Measurements from ENCODE around the gene HHAT.

DNA sequence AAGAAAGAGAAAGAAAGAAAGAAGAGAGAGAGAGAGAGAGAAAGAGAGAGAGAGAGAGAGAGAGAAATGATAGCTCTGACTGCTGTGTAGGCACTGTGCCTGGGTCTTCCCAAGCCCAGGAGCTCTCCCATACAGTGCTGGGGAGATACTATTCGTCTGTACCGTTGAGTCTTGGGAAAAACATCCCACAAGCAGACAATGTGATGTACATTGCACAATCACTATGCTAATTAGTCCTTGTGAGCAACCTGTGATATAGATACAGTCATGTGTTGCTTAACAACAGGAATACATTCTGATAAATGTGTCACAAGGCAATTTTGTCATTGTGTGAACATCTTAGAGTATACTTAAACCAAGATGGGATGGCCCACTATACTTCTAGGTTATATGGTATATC is 381.0 kb downstream of the HHAT start:
- TF ChIP-seq, protein P1, sequence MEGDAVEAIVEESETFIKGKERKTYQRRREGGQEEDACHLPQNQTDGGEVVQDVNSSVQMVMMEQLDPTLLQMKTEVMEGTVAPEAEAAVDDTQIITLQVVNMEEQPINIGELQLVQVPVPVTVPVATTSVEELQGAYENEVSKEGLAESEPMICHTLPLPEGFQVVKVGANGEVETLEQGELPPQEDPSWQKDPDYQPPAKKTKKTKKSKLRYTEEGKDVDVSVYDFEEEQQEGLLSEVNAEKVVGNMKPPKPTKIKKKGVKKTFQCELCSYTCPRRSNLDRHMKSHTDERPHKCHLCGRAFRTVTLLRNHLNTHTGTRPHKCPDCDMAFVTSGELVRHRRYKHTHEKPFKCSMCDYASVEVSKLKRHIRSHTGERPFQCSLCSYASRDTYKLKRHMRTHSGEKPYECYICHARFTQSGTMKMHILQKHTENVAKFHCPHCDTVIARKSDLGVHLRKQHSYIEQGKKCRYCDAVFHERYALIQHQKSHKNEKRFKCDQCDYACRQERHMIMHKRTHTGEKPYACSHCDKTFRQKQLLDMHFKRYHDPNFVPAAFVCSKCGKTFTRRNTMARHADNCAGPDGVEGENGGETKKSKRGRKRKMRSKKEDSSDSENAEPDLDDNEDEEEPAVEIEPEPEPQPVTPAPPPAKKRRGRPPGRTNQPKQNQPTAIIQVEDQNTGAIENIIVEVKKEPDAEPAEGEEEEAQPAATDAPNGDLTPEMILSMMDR (conservative IDR thresholded peaks at IDR 0.05; ENCODE audit: low read length): no peak
- TF ChIP-seq EZH2phosphoT487 (IDR thresholded peaks at IDR 0.05; ENCODE audit: borderline replicate concordance, low read depth, low read length): no peak
